GM23248 (cell line): ENCODE results near the gene SLC22A24.

ENCODE experiments used
- EZH2 ChIP-seq: fragments of 200-600 bp; sonication (generic); IDR thresholded peaks from 2 replicates; pipeline ENCODE4 v1.6.1; 2018; ENCODE audit warnings: antibody characterized with exemption, mild to moderate bottlenecking; ENCODE audit not compliant: insufficient read depth, poor library complexity, severe bottlenecking
- EZH2phosphoT487 ChIP-seq: fragments of 200-600 bp; sonication (generic); IDR thresholded peaks from 2 replicates; pipeline ENCODE4 v1.6.1; 2018; ENCODE audit warnings: antibody characterized with exemption, moderate library complexity, mild to moderate bottlenecking, low read depth; ENCODE audit not compliant: insufficient read depth

DNA sequence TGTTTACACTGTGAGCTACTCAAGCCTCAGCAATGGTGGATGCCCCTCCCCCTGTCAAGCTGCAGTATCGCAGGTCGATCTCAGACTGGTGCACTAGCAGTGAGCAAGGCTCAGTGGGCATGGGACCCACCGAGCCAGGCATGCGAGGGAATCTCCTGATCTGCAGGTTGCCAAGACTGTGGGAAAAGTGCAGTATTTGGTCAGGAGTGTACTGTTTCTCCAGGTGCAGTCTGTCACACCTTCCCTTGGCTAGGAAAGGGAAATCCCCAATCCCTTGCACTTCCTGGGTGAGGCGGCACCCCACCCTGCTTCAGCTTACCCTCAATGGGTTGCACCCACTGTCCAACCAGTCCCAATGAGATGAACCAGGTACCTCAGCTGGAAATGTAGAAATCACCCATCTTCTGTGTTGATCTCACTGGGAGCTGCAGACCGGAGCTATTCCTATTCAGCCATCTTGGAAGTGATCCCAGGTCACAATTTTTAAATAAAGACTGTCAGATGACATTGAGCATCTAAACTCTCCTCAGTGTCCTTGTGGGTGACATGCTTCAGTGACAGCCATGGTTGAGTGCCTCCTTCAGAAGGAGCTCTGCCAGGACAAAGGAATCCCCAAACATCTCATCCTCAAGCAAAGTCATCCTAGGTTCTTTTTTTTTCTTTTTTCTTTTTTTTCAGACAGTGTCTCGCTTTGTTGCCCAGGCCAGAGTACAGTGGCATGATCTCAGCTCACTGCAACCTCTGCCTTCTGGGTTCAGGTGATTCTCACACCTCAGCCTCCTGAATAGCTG, 10.8 kb downstream of the SLC22A24 start:
- TF ChIP-seq EZH2phosphoT487 (no peak), EZH2 (no peak)
